ENCODE measurements around the gene MRM2. TPM values are rescaled to one million over a fixed set of nuclear protein-coding genes. Genes with fewer than 3 reads are reported as not detected.
"Not testable (repeated sequence)": the region's sequence is repeated elsewhere in the genome, so short reads cannot be mapped to it uniquely, and the experiment has no call there.

The MRM2 gene
- total RNA-seq, 2 donors from 2014 or later, result 30.0 to 34.5 TPM

DNA sequence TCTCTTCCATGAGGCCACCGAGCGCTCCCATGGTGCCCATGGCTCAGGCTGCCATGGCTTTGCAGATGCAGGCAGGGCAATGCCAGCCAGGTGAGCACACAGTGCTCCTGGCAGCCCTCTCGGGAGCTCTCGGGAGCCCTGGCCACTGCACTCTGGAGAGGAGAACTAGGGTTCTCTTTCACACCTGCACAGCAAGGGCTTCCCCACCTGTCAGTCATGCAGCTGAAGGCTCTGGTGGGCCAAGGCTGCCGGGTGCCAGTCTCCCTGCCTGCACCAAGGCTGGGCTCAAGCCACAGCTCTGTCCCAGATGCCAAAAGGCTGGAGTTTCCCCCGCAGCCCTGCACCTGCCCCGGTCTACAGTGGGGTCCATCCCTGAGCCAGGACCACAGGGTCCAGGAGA is 32.7 kb upstream of the MRM2 start:
- no peak overlapping the region for H3K4me3 Mint-ChIP-seq
- H3K4me1 Mint-ChIP-seq (ENCODE audit: low read depth in 2 of 2), result peaks cover 0 to under 1% of the 10 kb centered on the region in 2 donors
- no peak overlapping the region for H3K27ac Mint-ChIP-seq
- H3K36me3 Mint-ChIP-seq, result no peaks in the 10 kb centered on the region
- no peaks in the 10 kb centered on the region for H3K9me3 Mint-ChIP-seq
- DNase-seq (ENCODE audit: low spot score), result no peak
- no peaks in the 10 kb centered on the region for H3K27me3 Mint-ChIP-seq
- ATAC-seq, result peak in 1 of 2 donors; percentile 32

DNA sequence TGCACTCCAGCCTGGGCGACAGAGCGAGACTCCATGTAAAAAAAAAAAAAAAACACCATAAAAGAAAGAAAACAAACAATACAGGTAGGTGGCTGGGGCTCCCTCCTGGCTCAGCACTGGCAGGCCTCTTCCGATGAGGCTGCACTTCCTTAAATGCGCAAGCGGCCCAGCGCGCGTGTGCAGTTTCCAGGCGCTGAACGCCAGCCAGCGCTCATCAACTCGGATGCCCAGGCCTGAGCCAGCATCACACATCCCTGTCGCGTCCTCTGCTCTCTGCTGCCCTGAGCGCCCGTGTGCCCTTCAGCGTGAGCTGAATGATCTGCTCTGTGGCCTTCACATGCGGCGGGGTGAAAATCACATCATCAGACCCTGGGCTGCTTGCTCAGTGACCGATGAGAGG is 31.9 kb upstream of the MRM2 start:
- Mint-ChIP-seq H3K4me3 (no peak overlapping the region), H3K27ac (no peak overlapping the region), H3K27me3 (no peaks in the 10 kb centered on the region), H3K36me3 (no peaks in the 10 kb centered on the region), H3K4me1 (ENCODE audit: low read depth in 2 of 2) (no peaks in the 10 kb centered on the region), H3K9me3 (no peaks in the 10 kb centered on the region)
- no peak for DNase-seq (ENCODE audit: low spot score)
- no peak for ATAC-seq

DNA sequence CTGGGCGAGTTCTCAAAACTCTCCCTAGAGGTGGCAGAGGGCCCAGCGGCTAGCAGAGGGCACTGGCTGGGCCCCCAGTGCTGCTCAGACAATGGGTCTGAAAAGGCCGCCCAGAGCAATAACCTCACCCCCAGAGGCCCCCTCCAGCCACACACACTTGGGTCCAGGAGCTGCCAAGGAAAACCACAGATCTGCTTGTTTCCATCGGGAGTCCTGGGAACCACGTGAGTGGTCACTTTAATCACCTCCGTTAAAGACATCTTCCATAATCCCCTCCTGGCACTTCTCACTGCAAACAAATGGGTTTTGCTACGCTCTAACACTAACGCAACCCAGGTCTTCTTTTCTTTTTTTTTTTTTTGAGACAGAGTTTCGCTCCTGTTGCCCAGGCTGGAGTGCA is 30.0 kb upstream of the MRM2 start:
- Mint-ChIP-seq H3K4me1 (ENCODE audit: low read depth in 2 of 2) (no peaks in the 10 kb centered on the region), H3K4me3 (no peak overlapping the region), H3K36me3 (no peaks in the 10 kb centered on the region), H3K27me3 (no peaks in the 10 kb centered on the region), H3K9me3 (no peaks in the 10 kb centered on the region), H3K27ac (no peak overlapping the region)
- DNase-seq (ENCODE audit: low spot score) (no peak), ATAC-seq (no peak)

DNA sequence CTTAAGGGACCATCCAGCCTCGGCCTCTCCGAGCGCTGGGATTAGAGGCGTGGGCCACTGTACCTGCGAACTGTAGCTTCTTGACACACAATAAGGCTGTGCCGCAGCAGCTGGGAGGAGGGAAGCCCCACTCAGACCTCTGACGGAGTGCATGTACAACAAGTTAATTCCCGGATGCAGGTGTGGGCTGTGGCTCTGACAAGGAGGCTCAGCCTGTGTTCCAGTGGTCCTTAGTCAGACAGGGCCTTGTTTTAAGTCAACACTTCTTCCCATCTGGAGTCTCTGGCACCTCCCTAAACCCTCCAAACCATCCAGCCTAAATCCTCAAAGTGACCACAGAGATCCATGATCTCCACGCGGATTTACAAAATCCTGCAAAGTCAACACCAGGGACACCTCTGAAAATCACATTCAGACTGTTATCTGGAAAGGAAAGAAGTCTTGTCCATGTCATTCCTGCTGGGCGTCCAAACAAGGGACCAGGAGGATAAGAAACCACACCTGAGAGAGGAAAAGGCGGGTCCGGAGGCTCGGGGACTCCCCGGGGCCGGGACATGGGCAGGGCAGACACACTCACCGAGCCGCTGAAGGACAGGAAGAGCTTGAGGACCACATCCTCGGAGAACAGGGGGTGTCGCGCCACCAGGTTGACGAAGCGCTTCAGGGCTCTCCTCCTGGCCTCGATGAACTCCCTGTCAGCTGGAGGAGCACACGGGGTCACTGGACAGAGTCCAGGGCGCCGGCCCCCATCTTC is 29.4 kb upstream of the MRM2 start:
- Mint-ChIP-seq H3K4me3 (no peak overlapping the region), H3K27ac (no peak overlapping the region), H3K27me3 (no peaks in the 10 kb centered on the region), H3K36me3 (no peaks in the 10 kb centered on the region), H3K9me3 (no peaks in the 10 kb centered on the region), H3K4me1 (ENCODE audit: low read depth in 2 of 2) (no peaks in the 10 kb centered on the region)
- no peak for ATAC-seq
- DNase-seq (ENCODE audit: low spot score), result no peak

DNA sequence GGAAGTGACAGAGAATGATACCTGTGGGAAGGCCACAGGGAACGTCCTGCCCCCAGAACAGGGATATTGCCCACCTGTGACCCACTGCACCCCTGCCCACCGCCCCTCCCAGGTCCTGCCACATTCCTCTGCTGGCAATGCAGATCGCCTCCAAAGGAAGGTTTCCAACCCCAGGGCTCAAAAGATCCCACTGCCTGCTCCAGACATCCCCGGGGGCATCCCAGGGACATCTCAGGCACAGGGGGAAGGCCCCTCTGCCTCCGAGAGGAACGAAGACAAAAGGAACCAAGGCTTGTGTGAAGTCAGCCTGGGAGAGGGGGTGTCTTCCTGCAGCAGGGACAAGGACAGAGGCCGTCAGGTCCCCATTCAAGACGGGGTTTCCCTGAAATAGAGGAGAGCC is 28.5 kb upstream of the MRM2 start:
- ATAC-seq (no peak), DNase-seq (ENCODE audit: low spot score) (no peak)
- no peaks in the 10 kb centered on the region for H3K36me3 Mint-ChIP-seq
- H3K27me3 Mint-ChIP-seq, result no peaks in the 10 kb centered on the region
- H3K4me1 Mint-ChIP-seq (ENCODE audit: low read depth in 2 of 2), result no peaks in the 10 kb centered on the region
- no peak overlapping the region for H3K4me3 Mint-ChIP-seq
- H3K9me3 Mint-ChIP-seq, result no peaks in the 10 kb centered on the region
- H3K27ac Mint-ChIP-seq, result no peak overlapping the region

DNA sequence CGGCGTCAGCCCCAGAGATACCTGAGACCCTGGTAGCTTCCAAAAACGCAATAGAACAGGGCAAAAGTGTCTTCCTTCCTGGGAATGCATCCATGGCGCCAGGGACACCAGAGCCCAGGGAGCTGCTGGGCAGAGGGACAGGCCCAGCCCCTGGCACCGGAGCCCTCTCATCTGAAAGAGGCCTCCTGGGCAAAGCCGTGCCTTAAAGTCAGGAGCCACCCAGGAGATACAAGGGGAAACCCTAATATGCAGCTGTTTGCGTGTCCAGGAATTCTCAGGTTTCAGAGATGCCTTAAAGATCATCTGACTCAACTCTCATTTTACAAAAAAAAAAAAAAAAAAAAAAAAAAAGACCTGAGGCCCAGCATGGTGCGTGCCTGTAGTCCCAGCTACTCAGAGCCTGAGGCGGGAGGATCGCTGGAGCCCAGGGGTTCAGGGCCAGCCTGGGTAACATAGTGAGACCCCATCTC is 28.0 kb upstream of the MRM2 start:
- Mint-ChIP-seq H3K36me3 (no peaks in the 10 kb centered on the region), H3K9me3 (no peaks in the 10 kb centered on the region), H3K27me3 (no peaks in the 10 kb centered on the region), H3K4me1 (ENCODE audit: low read depth in 2 of 2) (no peaks in the 10 kb centered on the region), H3K4me3 (no peak overlapping the region), H3K27ac (no peak overlapping the region)
- DNase-seq (ENCODE audit: low spot score), result no peak
- ATAC-seq, result no peak

DNA sequence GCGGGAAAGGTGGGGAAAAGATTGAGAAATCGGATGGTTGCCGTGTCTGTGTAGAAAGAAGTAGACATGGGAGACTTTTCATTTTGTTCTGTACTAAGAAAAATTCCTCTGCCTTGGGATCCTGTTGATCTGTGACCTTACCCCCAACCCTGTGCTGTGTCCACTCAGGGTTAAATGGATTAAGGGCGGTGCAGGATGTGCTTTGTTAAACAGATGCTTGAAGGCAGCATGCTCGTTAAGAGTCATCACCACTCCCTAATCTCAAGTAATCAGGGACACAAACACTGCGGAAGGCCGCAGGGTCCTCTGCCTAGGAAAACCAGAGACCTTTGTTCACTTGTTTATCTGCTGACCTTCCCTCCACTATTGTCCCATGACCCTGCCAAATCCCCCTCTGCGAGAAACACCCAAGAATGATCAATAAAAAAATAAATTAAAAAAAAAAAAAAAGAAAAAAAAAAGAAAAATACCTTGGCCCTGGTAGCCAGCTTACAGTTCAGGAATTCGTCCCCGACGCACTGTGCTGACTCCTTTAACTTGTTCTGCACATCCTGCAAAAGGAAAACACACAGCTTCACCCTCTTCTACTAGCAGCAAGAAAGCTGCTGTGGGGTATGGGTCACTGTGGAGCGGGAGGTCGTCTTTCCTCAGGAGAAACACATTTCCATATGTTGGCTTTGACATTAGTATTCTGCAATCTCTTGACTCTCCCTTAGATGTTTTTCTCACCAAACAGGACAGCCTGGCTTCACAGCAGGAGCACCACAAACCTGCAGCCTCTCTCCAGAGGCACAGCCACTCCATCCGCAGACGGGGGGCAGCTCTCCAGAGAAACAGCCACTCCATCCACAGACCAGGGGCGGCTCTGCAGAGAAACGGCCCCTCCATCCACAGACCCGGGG is 27.3 kb upstream of the MRM2 start:
- H3K27ac Mint-ChIP-seq; H3K9me3 Mint-ChIP-seq; H3K36me3 Mint-ChIP-seq; H3K27me3 Mint-ChIP-seq; ATAC-seq; DNase-seq (ENCODE audit: low spot score); H3K4me1 Mint-ChIP-seq (ENCODE audit: low read depth in 2 of 2); H3K4me3 Mint-ChIP-seq: not testable (repeated sequence)

DNA sequence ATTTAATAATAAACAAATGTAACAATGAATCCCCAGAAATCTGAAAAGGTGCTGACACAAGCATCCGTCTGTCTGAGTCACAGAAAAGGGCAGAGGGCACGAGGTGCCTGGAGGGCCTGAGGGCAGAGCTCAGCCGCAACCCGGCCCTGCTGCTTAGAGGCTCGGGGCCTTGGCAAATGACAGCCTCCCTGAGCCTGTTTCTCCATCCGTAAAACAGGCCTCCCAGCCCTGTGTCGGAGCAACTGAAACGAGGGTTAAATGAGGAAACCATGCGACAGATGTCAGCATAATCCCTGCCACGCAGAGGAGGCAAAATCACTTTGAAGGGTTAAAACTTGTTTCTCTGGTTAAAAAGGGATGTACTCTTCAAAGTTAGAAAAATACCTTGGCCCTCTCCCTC is 24.9 kb upstream of the MRM2 start:
- H3K4me1 Mint-ChIP-seq (ENCODE audit: low read depth in 2 of 2), result no peaks in the 10 kb centered on the region
- H3K36me3 Mint-ChIP-seq, result no peaks in the 10 kb centered on the region
- no peaks in the 10 kb centered on the region for H3K9me3 Mint-ChIP-seq
- DNase-seq (ENCODE audit: low spot score) (no peak), ATAC-seq (no peak)
- H3K27ac Mint-ChIP-seq, result no peak overlapping the region
- no peaks in the 10 kb centered on the region for H3K27me3 Mint-ChIP-seq
- H3K4me3 Mint-ChIP-seq, result no peak overlapping the region

DNA sequence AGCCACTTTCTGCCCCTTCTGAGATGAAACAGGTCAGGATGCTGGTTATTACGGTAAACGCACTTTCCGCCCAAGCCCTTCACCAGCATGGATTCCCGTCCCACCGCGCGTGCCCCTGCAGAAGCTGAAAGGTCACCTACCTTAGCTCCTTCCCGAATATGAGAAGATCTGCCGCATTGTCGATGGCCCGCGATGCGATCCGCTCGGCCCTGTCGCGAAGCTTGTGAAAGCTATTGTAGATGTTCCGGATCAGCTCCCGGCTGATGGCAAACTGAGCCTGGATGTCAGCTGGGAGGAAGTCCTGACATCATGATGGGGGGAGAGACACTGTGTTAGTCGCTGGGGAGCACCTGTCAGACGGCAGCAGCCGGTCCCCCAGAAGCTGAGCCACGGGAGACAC is 22.2 kb upstream of the MRM2 start:
- ATAC-seq (no peak), DNase-seq (ENCODE audit: low spot score) (no peak)
- Mint-ChIP-seq H3K9me3 (no peaks in the 10 kb centered on the region), H3K4me3 (no peak overlapping the region), H3K27me3 (no peaks in the 10 kb centered on the region), H3K4me1 (ENCODE audit: low read depth in 2 of 2) (peaks cover 5 to 6% of the 10 kb centered on the region in 2 donors), H3K27ac (no peak overlapping the region), H3K36me3 (no peaks in the 10 kb centered on the region)

DNA sequence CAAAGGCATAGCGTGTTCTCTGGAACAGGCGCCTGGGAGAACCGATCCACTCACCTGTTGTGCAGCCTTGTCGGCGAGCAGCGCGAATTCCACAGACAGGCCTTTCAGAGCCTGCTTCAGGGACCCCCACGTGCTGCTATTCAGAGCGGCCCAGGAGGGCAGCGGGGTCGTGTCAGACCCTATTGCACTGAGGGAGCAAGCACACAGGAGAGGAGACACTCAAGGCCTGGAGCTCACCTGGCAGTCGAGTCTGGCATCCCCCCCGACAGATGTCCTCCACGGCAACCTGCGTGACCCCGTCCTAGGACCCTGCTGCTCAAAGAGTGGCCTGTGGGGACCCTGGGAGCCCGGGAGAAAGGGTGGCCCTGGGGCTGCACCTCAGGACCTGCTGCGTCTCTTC is 21.2 kb upstream of the MRM2 start:
- no peaks in the 10 kb centered on the region for H3K9me3 Mint-ChIP-seq
- H3K27me3 Mint-ChIP-seq, result no peaks in the 10 kb centered on the region
- no peak for ATAC-seq
- DNase-seq (ENCODE audit: low spot score), result no peak
- H3K4me3 Mint-ChIP-seq, result no peak overlapping the region
- H3K4me1 Mint-ChIP-seq (ENCODE audit: low read depth in 2 of 2), result peaks cover 5 to 14% of the 10 kb centered on the region in 2 donors
- H3K36me3 Mint-ChIP-seq, result no peaks in the 10 kb centered on the region
- H3K27ac Mint-ChIP-seq, result no peak overlapping the region

DNA sequence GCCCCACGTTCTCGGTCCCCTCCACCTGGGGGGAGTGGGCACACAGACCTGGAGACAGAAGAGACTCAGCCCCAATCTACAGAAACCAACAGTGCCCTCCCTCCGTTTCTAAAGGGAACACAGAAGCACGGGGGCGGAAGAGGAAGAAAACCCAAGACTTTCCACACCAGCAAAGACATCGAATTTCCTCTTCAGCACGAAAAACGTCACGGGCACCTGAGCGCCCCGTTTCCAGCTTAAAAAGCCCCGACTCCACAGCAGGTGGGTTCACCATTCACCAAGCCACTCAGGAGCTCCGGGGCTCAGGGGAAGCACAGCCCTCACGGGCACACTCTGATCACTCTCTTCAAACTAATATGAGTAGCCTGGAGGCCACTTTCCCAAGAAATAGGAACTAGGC is 19.6 kb upstream of the MRM2 start:
- peaks cover 5 to 14% of the 10 kb centered on the region in 2 donors for H3K4me1 Mint-ChIP-seq (ENCODE audit: low read depth in 2 of 2)
- H3K27ac Mint-ChIP-seq, result peak overlapping the region; percentile 3 to 6
- H3K9me3 Mint-ChIP-seq, result no peaks in the 10 kb centered on the region
- H3K36me3 Mint-ChIP-seq, result no peaks in the 10 kb centered on the region
- H3K27me3 Mint-ChIP-seq, result no peaks in the 10 kb centered on the region
- DNase-seq (ENCODE audit: low spot score), result no peak
- H3K4me3 Mint-ChIP-seq, result no peak overlapping the region
- ATAC-seq, result no peak

DNA sequence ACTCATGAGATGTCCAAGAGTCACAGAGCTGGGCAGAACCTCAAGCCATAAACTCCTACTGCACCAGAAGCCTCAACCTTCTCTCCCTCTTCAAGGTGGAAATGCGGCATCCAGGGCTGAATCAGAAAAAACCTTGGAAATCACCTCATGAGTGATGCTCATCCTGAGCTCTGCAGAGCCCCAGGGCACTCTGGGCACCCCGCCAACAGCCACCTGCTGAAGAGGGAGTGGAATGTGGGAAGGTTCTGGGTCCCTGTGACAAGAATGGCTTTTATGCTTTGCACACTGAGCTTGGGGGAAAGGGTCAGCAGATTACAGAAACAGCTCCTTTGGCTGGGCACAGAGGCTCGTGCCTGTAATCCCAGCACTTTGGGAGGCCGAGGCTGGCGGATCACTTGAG is 18.8 kb upstream of the MRM2 start:
- Mint-ChIP-seq H3K27me3 (no peaks in the 10 kb centered on the region), H3K27ac (no peak overlapping the region), H3K4me3 (no peak overlapping the region), H3K4me1 (ENCODE audit: low read depth in 2 of 2) (peaks cover 5 to 14% of the 10 kb centered on the region in 2 donors), H3K9me3 (no peaks in the 10 kb centered on the region), H3K36me3 (no peaks in the 10 kb centered on the region)
- DNase-seq (ENCODE audit: low spot score) (no peak), ATAC-seq (no peak)

DNA sequence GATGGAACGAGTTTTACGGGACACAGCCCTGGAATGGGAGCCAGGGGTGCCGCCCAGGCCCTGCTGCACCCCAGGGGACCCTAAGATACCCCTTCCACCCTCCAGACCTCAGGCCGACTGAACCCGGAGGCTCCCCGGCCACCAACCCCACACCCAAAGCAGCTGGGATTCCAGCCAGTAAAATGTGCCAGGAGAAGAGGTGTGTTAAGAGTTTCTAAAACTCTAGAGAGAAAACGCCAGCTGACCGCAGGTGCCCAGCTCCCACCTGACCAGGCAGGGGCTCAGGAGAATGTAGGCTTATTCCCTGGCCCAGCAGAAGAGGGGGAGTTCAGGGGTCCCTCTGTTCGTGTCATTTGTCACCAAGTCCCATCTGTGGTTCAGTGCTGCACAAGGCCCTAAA is 17.5 kb upstream of the MRM2 start:
- DNase-seq (ENCODE audit: low spot score) (no peak), ATAC-seq (no peak)
- Mint-ChIP-seq H3K36me3 (no peaks in the 10 kb centered on the region), H3K9me3 (no peaks in the 10 kb centered on the region), H3K27me3 (no peaks in the 10 kb centered on the region), H3K4me3 (peak overlapping the region; percentile 17), H3K27ac (peak overlapping the region in 1 of 2 donors; percentile 20), H3K4me1 (ENCODE audit: low read depth in 2 of 2) (peaks cover 11 to 19% of the 10 kb centered on the region in 2 donors)

DNA sequence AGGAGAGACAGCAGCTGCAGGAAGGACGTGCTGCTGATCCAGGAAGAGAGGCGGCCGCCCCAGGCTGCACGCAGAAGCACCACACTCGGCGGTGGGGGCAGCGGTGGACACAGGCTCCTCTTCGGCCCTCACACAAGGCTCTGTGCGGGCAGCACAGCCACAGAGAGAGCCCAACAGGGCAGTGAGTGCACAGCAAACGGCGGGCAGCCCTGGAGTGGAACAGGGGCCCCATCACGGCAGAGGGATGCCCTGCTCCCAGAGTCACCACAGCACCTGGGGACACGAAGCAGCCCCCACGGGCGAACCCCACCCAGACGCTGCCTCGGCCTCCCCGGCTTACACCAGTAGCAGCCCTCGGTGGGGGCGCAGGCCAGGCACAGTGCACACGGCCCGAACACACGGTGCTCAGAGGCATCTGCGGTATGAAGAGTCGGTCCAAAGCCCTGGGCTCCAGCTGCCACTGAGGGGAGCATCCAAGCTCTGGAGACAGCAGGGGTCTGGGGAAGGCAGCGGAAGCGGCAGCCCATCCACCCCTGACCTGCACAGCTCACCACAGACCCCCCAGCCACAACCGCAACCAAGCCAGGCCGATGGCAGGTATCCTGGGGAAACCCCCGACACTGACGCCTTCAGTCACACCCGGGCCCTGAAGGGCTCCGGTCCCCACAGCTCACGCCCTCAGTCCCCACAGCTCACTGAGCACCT is 16.8 kb upstream of the MRM2 start:
- Mint-ChIP-seq H3K27ac (peak overlapping the region in 1 of 2 donors; percentile 20), H3K4me1 (ENCODE audit: low read depth in 2 of 2) (peaks cover 11 to 19% of the 10 kb centered on the region in 2 donors), H3K9me3 (no peaks in the 10 kb centered on the region), H3K36me3 (no peaks in the 10 kb centered on the region), H3K27me3 (no peaks in the 10 kb centered on the region), H3K4me3 (peak overlapping the region; percentile 17)
- DNase-seq (ENCODE audit: low spot score) (no peak), ATAC-seq (peak; percentile 74 to 75)

Measured in natural killer cell treated with Interleukin-12 subunit alpha and Interleukin-12 subunit beta and Interleukin-15 and Interleukin-18, amount 100 ng/mL, for 72 hours (primary cell).